ENCODE data around the gene DDX10. TPM values are rescaled to one million over a fixed set of nuclear protein-coding genes. Genes with fewer than 3 reads are reported as not detected.
A peak's percentile ranks its signal among the peaks of the same experiment; 100 is the strongest.

Gene DDX10
- total and polyA plus RNA-seq, 9 of the 15 experiments (the other 6 are each of a cell fraction or from before 2014, with no cell fraction given), result 33.9 to 94.6 (median 50.7) TPM

DNA sequence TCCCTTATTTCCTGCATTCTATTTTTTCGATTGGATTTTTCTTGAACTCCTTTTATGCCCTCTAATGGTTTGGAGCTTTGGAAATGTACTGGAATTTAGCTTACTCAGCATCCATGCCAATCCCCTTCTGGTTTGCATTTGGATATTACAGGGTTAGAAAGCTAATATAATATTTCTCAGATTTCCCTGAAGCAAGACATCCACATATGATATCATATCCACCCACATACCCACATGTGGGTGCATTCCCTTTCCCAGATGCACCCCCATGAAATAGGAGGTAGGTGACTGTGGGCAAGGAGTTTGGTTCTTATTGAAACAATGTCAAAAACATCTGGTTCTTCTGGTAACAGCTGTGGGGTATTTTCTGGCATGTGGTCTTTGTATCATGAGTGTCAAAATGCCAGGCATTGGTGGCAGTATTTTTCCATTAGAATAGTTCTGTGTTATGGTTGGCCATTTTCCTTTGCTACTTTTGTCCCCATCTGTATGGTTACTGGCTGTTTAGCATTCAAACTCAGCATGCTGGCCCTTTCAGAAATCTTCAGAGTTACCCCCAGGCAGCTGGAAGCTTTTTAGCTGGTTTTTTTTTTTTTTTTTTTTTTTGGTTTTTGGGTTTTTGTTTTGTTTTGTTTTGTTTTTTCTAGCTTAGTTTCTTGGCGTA lies 32.7 kb upstream of the DDX10 start:
- BruUV-seq (replicated peaks), result no TSS peak
- ATAC-seq (no peak), FAIRE-seq (no peak), DNase-seq (ENCODE audit: extremely low read depth in 1 of 4, low spot score in 3 of 4) (no peak)
- 9% methylated on average over 2 of the region's 2 CpGs for WGBS (ENCODE audit: insufficient coverage, low coverage, missing lambda C conversion rate)
- no peak overlapping the region for H3K9ac ChIP-seq (ENCODE audit: insufficient read depth in 1 of 2, low read depth in 2 of 2, low read length in 2 of 2)
- intact Hi-C loops (cut with micrococcal nuclease), result no loop called here
- H3K4me3 ChIP-seq, result no peak overlapping the region
- no peaks in the 10 kb centered on the region for H3K36me3 ChIP-seq (ENCODE audit: control insufficient read depth, insufficient read depth, low read length)
- H3K9me1 ChIP-seq (ENCODE audit: control insufficient read depth, insufficient read depth, low read length), result no peaks in the 10 kb centered on the region
- peaks cover 0 to 5% of the 10 kb centered on the region in 2 experiments; a peak in 1 of 5 replicates for H3K4me1 ChIP-seq (replicated peaks in 1 of 2; ENCODE audit: control insufficient read depth in 2 of 2, insufficient read depth in 2 of 2, low read length in 2 of 2)
- no peak overlapping the region for H3K4me2 ChIP-seq (ENCODE audit: insufficient read depth, low read length)
- ChIA-PET CTCF (ENCODE audit: low intra/inter-chr PET ratio) (no interaction called here), POLR2A (interaction anchor here (0.5 to 0.6 kb wide), 3 partner anchors 85 to 409 kb away, joined by 3 to 4 read pairs (median 3); partner anchors contain the start of gene ATM)
- TF ChIP-seq KAT7 (CRISPR knock-in tag; IDR thresholded peaks at IDR 0.05; ENCODE audit: borderline replicate concordance), result no peak
- TF ChIP-seq MAFG (tag; conservative IDR thresholded peaks at IDR 0.05), result peak; percentile 68
- no peak for TF ChIP-seq GABPB1 (CRISPR knock-in tag; IDR thresholded peaks at IDR 0.05)
- peak; percentile 79 for TF ChIP-seq MAFK (IDR thresholded peaks at IDR 0.05; ENCODE audit: low read length)
- TF ChIP-seq CHD4 (IDR thresholded peaks at IDR 0.05; ENCODE audit: insufficient read depth, insufficient replicate concordance, low read depth, low read length, poor library complexity, severe bottlenecking), result no peak
- no peak for TF ChIP-seq ZBTB26 (CRISPR knock-in tag; IDR thresholded peaks at IDR 0.05)
- no peak for TF ChIP-seq CBX5 (IDR thresholded peaks at IDR 0.05; ENCODE audit: borderline replicate concordance, low read depth)
- peak; percentile 88 for TF ChIP-seq ZNF316 (IDR thresholded peaks at IDR 0.05)
- peak; percentile 80 for TF ChIP-seq C11orf30 (IDR thresholded peaks at IDR 0.05; ENCODE audit: low read depth)
- TF ChIP-seq TCF7L2 (IDR thresholded peaks at IDR 0.05; ENCODE audit: low read depth, low read length), result no peak
- TF ChIP-seq ZC3H11A (IDR thresholded peaks at IDR 0.05; ENCODE audit: low read depth, low read length), result no peak
- TF ChIP-seq MAFF (IDR thresholded peaks at IDR 0.05; ENCODE audit: low read length), result peak; percentile 71
- no peak for TF ChIP-seq SP1 (CRISPR knock-in tag; IDR thresholded peaks at IDR 0.05)
- H3K27ac ChIP-seq (ENCODE audit: extremely low read depth, low read depth, low read length), result no peak overlapping the region
- no peaks in the 10 kb centered on the region for H3K27me3 ChIP-seq (ENCODE audit: control insufficient read depth in 2 of 2, insufficient read depth in 2 of 2, low read length in 2 of 2)
- no peak overlapping the region for H2AFZ ChIP-seq (ENCODE audit: low read depth, low read length)
- H3K79me2 ChIP-seq (ENCODE audit: control insufficient read depth, insufficient read depth, low read length), result no peaks in the 10 kb centered on the region
- no peaks in the 10 kb centered on the region for H4K20me1 ChIP-seq (replicated peaks; ENCODE audit: control insufficient read depth, insufficient read depth, low read length)
- H3K9me3 ChIP-seq (replicated peaks; ENCODE audit: control insufficient read depth, insufficient read depth, low read depth, low read length), result 0 out of 2 replicates have a peak, but pooled peaks cover 5% of the 10 kb centered on the region
- in situ Hi-C loops (cut with MboI), result no loop called here
